Adipose tissue (tissue), 3 donors: ENCODE measurements around the gene SPAG5. TPM values are rescaled to one million over a fixed set of nuclear protein-coding genes. Genes with fewer than 3 reads are reported as not detected.

ENCODE experiments used
- H3K27ac ChIP-seq: one replicate; pipeline ENCODE4 v1.5.1; 2013; ENCODE audit warnings: low read depth, low read length
- WGBS, 3 donors: extraction: QIAGEN DNeasy Blood & Tissue Kit; methylation state at CpG; one replicate each; pipeline ENCODE4 v1.1.7; 2013; 5-methylcytosine and 5-hydroxymethylcytosine counted together
- polyA plus RNA-seq, 3 donors: library from polyadenylated mRNA; stranded (reverse); fragments of 200-250 nt; gene quantifications; one replicate each; pipeline ENCODE4 v1.2.3, GENCODE V29; 2013
- donor health status: healthy with polysubstance abuse.
- donor health status: Bipolar disorder and iron deficiency.
- donor health status: healthy.

SPAG5 gene
- polyA plus RNA-seq, 3 donors, result 1.5 to 3.3 (median 2.9) TPM

GRCh38 chr17:28549236-28550132 is 49.3 kb downstream of the SPAG5 start:
- no peak overlapping the region for H3K27ac ChIP-seq
- WGBS, 3 donors, result 60 to 75% (median 63%) methylated on average over 3 of the region's 3 CpGs

- no peak overlapping the region for H3K27ac ChIP-seq
- 81 to 94% (median 92%) methylated on average over 6 of the region's 6 CpGs for WGBS, 3 donors
Measured at GRCh38 chr17:28548417-28549130, 50.3 kb downstream of the SPAG5 start.

- WGBS, 3 donors, result 53 to 73% (median 64%) methylated on average over 26 of the region's 26 CpGs
- no peak overlapping the region for H3K27ac ChIP-seq
Measured at GRCh38 chr17:28547623-28548416, 51.0 kb downstream of the SPAG5 start.

GRCh38 chr17:28547096-28547622 is 51.7 kb downstream of the SPAG5 start:
- 86 to 91% (median 89%) methylated on average over 14 of the region's 14 CpGs for WGBS, 3 donors
- H3K27ac ChIP-seq, result no peak overlapping the region

GRCh38 chr17:28545787-28546415 is 52.9 kb downstream of the SPAG5 start:
- 72 to 77% (median 73%) methylated on average over 6 of the region's 6 CpGs for WGBS, 3 donors
- H3K27ac ChIP-seq, result no peak overlapping the region

- WGBS, 3 donors, result 71 to 85% (median 80%) methylated on average over 2 of the region's 2 CpGs
Measured at GRCh38 chr17:28545141-28545503, 53.7 kb downstream of the SPAG5 start.

GRCh38 chr17:28544402-28545140 is 54.3 kb downstream of the SPAG5 start:
- 83 to 88% (median 86%) methylated on average over 4 of the region's 4 CpGs for WGBS, 3 donors
- H3K27ac ChIP-seq, result no peak overlapping the region

More at GRCh38 chr17:28545141-28545503, 53.7 kb downstream of the SPAG5 start:
- H3K27ac ChIP-seq, result no peak overlapping the region

- 73 to 91% (median 88%) methylated on average over 4 of the region's 4 CpGs for WGBS, 3 donors
- no peak overlapping the region for H3K27ac ChIP-seq
Measured at GRCh38 chr17:28541439-28541838, 57.4 kb downstream of the SPAG5 start.

- 72 to 83% (median 81%) methylated on average over 4 of the region's 4 CpGs for WGBS, 3 donors
Measured at GRCh38 chr17:28540231-28540630, 58.6 kb downstream of the SPAG5 start.

GRCh38 chr17:28538296-28538895 is 60.4 kb downstream of the SPAG5 start:
- 86 to 89% (median 87%) methylated on average over 14 of the region's 14 CpGs for WGBS, 3 donors
- no peak overlapping the region for H3K27ac ChIP-seq

More at GRCh38 chr17:28540231-28540630, 58.6 kb downstream of the SPAG5 start:
- no peak overlapping the region for H3K27ac ChIP-seq

GRCh38 chr17:28537219-28537610 is 61.6 kb downstream of the SPAG5 start:
- WGBS, 3 donors, result 49 to 80% (median 71%) methylated on average over 11 to 12 of the region's 12 CpGs
- no peak overlapping the region for H3K27ac ChIP-seq

- WGBS, 3 donors, result 53 to 68% (median 67%) methylated on average over 9 of the region's 9 CpGs
- no peak overlapping the region for H3K27ac ChIP-seq
Measured at GRCh38 chr17:28536532-28537218, 62.1 kb downstream of the SPAG5 start.

- no peak overlapping the region for H3K27ac ChIP-seq
- WGBS, 3 donors, result 86 to 87% (median 86%) methylated on average over 10 to 11 of the region's 11 CpGs
Measured at GRCh38 chr17:28534740-28535375, 64.0 kb downstream of the SPAG5 start.

GRCh38 chr17:28533091-28533807 is 65.6 kb downstream of the SPAG5 start:
- WGBS, 3 donors, result 74 to 82% (median 81%) methylated on average over 16 of the region's 16 CpGs
- no peak overlapping the region for H3K27ac ChIP-seq
